ENCODE data around the gene ITIH5.
"Not testable (repeated sequence)": the region's sequence is repeated elsewhere in the genome, so short reads cannot be mapped to it uniquely, and the experiment has no call there.

Gene ITIH5

DNA sequence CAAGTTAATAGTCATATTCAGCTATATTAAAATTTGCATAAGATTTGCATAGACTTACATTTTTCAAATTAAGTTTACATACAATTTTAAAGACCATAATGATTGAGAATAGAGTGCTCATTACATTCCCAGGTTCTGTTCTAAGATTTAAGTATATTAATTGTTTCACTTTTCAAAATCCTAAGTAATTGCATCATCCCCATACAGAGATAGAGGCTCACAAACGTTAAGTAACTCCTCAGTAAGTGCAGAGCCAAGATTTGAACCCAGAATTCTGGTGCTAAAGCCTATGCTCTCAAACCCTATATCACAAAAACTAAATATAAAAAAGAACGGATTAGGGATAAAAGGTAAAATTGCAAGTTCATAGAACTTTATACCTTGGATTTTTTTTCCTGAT is 2.1 kb downstream of the ITIH5 start:
- no peak overlapping the region for H3K4me3 ChIP-seq (ENCODE audit: low read depth, low read length)
- DNase-seq (ENCODE audit: low read depth): no peak
- no peak for TF ChIP-seq CTCF (conservative IDR thresholded peaks at IDR 0.05; ENCODE audit: low read depth, low read length)

- no peak for TF ChIP-seq CTCF (conservative IDR thresholded peaks at IDR 0.05; ENCODE audit: low read depth, low read length)
Observed at GRCh38 chr10:7662522-7662921, 4.2 kb downstream of the ITIH5 start.

DNA sequence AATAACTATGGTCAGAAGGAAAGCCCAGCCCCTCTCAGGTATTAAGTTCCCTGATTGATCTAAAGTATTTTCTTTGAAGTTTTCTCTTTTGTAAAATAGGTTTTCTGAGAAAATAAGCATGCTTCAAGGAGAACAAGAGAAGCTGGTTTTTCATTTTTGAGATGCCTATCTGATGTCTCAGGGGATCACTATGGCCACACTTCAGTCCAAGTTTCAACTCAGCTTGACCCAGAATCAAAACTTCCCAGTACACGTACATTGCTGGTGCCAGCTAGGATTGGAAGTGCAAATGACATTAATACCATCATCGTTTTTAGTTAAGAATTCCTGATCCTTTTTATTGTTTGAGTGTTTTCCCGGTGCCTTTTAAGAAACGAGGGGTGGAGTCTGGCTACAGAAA is 7.2 kb downstream of the ITIH5 start:
- DNase-seq (ENCODE audit: low read depth): no peak
- no peak for TF ChIP-seq CTCF (conservative IDR thresholded peaks at IDR 0.05; ENCODE audit: low read depth, low read length)
- H3K4me3 ChIP-seq (ENCODE audit: low read depth, low read length): no peak overlapping the region

More at GRCh38 chr10:7662522-7662921, 4.2 kb downstream of the ITIH5 start:
- H3K4me3 ChIP-seq (ENCODE audit: low read depth, low read length): no peak overlapping the region
- no peak for DNase-seq (ENCODE audit: low read depth)

DNA sequence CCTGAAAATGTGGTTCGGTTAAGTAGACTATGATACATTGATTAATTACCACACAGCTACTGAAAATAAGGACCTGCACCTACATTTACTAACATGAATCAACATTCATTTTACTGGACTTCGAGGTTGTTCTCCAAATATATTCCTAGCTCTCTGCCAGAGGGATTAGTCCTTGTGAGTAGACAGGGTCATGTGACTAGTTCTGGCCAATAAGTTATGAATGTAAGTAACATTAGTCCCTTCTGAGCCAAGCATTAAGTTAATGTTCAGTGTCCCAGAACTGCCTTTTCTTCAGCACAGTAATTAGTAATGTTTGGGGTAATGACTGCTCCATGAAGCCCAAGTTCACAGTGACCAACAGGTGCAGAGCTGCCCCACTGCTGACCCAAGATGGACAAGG is 9.2 kb downstream of the ITIH5 start:
- no peak for DNase-seq (ENCODE audit: low read depth)

DNA sequence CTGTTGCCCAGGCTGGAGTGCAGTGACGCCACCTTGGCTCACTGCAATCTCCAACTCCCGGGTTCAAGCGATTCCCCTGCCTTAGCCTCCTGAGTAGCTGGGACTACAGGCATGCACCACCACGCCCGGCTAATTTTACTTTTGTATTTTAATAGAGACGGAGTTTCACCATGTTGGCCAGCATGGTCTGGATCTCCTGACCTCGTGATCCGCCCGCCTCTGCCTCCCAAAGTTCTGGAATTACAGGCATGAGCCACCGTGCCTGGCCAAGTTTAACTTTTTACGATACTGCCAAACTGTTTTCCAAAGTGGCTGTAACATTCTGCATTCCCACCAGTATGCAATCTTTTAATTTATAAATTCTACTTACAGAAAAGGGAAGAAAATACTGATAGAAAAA is 9.7 kb downstream of the ITIH5 start:
- not testable (repeated sequence) for DNase-seq (ENCODE audit: low read depth)

More for the DNA sequence above, 9.2 kb downstream of the ITIH5 start:
- H3K4me3 ChIP-seq (ENCODE audit: low read depth, low read length): no peak overlapping the region
- no peak for TF ChIP-seq CTCF (conservative IDR thresholded peaks at IDR 0.05; ENCODE audit: low read depth, low read length)

DNA sequence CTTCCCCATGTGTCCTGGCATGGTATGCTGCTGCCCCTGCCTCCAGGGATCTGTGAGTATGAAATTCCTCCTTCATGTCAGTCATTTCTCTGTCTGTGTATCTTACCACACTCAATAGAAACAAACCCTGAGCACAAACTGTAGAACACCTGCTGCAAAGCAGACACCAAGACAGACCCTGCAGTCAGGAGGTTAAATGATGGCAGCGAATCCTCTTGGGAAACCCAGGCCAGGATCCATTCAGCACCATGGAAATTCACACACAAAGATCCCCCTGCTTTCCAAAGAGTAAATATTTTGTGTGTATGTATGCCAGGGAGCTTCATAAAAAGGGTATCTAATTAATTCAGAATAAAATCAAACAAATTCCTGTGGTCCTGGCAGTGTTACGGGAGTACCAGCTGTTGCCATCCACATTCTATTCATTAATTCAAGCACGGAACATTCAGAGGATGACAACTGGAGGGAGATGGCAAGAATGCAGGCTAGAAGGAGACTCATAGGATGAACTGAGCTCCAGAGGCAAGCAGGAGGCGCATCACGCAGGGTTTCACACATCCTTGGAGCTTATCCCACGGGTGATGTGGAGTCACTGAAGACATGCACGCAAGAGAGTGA is 14.8 kb downstream of the ITIH5 start:
- DNase-seq (ENCODE audit: low read depth): no peak
- no peak for TF ChIP-seq CTCF (conservative IDR thresholded peaks at IDR 0.05; ENCODE audit: low read depth, low read length)
- H3K4me3 ChIP-seq (ENCODE audit: low read depth, low read length): no peak overlapping the region

More for the DNA sequence above, 9.7 kb downstream of the ITIH5 start:
- H3K4me3 ChIP-seq (ENCODE audit: low read depth, low read length): not testable (repeated sequence)

- no peak for TF ChIP-seq CTCF (conservative IDR thresholded peaks at IDR 0.05; ENCODE audit: low read depth, low read length)
- no peak for DNase-seq (ENCODE audit: low read depth)
- no peak overlapping the region for H3K4me3 ChIP-seq (ENCODE audit: low read depth, low read length)
Observed at GRCh38 chr10:7649673-7650300, 17.0 kb downstream of the ITIH5 start.

All from choroid plexus epithelial cell (primary cell).